Measurements from ENCODE around the gene PWWP2B.

PWWP2B gene

DNA sequence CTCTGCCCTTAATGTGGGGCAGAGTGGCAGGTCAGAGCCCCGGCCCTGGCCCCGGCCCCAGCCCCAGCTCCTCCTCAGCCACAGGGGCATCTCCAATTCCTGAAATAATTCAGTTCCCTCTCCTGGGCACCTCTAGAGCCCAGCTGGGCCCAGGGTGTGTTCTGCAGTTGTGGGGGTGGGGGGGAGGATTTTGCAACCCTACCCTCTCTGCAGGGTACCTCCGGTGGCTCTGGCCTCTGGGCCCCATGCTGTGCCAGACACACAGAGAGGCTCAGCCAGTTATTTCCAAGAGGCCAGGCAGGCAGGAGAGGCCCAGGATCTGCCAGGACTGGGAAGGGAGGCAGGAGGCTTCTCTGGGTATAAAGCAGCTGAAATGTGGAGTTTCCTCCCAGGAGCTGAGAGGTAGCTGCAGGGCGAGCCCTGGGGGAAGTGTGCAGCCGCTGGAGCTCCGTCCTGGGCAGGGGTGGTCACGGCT lies 47.9 kb downstream of the PWWP2B start:
- no peak for DNase-seq (ENCODE audit: low read depth in 2 of 3, low spot score in 1 of 3)

DNA sequence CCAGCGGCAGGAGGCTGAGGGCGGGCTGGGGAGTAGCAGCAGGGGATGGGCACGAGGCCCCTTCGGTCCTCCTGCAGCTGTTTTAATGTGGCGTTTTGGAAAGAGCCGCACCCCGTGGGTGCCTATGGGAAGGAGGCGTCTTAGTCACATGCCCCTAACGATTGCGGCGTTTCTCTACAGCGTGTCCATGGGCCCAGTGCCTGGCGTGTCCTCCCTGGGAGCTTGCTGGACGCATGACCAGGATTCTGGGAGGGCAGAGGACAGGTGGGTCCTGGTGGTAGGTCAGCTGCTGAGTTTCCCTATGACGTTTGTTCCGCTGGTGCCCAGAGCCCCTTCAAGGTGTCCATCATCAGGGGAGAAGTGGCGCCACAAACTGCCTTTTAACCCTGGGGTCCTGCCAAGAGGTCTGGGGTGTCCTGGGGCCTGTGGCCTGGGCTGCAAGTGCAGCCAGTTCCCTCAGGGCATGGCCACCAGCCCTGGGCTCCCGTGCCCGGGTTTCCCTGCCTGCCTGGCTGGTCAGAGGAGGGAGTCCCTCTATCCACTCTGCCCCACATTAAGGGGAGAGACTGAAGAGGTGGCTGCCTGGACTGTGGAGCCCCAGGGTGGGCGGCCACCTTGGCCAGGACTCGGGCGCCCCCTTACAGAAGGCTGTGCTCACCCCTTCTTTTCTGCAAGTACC lies 48.7 kb downstream of the PWWP2B start:
- no peak for DNase-seq (ENCODE audit: low read depth in 2 of 3, low spot score in 1 of 3)

DNA sequence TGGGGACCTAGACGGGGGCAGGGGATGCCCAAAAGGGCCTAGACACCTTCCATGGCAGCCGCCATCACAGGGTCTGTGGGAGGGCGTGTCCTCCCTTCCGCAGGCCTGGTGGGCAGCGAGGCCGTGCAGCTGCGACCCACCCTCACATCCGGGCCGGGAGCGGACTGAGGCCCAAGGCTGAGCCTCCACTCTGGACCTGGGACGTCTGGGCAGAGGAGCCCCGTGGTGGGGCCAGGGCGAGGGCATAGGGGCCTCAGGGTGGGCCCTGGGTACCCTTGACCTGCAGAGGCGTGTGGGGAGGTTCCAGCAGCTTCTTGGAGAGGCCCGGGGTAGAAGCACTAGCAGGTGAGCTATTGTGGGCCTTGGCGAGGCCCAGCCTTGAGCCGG lies 49.2 kb downstream of the PWWP2B start:
- DNase-seq (ENCODE audit: low read depth in 2 of 3, low spot score in 1 of 3): no peak

DNA sequence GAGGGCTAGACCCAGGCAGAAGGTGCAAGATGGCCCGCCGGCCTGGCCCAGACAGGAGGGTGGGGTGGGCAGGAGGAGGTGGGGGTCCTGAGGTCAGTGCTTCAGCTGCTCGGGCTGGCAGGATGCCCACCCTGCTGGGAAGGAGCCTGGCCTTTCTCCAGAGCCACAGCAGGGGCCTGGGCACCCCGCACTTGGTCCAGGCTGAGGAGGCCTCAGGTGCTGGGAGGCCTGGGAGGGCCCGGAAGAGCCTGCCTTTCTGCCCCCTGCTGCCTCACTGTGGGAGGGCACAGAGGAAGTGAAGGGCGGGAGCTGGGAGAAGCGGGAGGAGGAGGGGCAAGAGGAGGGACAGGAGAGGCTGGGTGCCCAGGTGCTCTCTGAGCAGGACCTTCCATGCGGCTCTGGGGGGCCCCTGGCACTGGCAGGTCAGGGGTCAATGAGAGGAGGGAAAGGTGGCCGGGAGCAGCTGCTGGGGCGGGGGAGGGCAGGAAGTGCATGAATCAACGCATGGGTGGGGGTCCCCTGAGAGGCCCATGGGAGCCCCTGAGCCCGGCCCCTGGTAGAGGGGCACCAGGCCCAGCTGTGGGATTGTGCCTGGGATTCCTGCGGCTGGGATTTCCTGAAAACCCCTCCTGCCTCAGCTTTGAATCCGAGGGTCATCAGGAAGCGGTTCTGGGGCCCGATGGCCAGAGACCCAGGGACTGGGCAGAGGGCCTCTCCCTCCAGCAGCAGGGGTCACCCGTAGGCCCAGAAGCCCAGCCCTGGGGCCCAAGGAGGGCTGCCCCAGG lies 49.9 kb downstream of the PWWP2B start:
- peak; percentile 73 to 75 (median 74) for DNase-seq (ENCODE audit: low read depth in 2 of 3, low spot score in 1 of 3)

DNA sequence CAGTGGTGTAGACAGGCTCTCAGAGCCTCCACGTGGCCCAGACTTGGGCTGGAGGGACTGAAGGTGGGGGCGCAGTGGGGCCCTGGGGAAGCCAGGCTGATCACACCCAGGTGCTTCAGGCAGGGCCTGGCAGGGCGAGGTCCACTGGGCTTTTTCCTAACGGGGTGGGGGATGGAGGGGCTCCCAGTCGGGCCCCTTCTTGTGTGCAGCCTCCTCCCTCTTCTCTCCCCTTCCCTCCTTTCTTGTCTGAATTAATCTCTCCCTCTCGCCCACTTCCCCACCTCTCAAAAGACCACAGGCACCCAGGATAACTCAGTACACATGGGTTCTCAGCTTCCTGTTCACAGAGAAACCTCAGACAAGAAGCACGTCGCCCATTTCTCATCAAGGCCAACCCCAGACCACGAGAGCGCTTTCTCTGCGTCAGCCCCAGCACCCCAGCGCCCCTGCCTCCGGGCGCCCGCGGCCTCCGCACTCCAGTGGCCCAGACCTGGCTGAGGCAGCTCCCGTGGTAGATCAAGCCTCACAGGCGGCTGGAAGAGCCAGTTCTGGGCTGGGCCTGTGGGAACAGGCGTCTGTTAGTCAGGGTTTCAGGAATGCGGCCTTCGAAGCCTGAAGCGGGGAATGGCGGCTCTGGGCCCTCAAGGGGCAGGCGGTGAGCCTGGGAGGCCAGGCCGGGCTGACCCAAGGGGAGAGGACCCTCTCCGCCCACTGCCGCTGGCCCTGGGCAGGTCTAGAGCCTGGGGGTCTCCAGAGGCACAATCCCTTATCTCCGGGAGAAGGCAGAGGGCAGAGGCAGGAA lies 50.6 kb downstream of the PWWP2B start:
- peak; percentile 68 to 82 (median 71) for DNase-seq (ENCODE audit: low read depth in 2 of 3, low spot score in 1 of 3)

DNA sequence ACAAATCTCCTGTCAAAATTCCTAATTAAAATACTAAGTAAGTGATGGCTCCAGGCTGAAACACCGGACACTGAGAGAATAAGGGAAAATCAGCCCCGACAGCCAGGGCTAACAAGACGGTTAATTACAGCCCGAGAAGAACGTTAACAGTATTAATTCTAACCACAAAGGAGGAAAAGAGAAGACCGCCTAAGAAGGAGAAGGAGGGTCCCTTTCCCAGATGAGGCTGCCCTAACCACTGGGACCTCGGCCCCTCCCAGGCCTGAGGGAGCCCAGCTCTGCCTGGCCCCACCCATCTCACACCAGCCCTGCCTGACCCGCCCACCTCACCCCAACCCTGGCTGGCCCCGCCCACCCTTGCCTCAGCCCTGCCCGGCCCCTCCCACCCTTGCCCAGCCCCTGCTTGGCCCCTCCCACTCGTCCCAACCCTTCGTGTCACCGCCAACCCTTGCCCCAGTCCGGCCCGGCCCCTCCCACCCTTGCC lies 51.3 kb downstream of the PWWP2B start:
- peak; percentile 46 to 55 (median 50) for DNase-seq (ENCODE audit: low read depth in 2 of 3, low spot score in 1 of 3)

DNA sequence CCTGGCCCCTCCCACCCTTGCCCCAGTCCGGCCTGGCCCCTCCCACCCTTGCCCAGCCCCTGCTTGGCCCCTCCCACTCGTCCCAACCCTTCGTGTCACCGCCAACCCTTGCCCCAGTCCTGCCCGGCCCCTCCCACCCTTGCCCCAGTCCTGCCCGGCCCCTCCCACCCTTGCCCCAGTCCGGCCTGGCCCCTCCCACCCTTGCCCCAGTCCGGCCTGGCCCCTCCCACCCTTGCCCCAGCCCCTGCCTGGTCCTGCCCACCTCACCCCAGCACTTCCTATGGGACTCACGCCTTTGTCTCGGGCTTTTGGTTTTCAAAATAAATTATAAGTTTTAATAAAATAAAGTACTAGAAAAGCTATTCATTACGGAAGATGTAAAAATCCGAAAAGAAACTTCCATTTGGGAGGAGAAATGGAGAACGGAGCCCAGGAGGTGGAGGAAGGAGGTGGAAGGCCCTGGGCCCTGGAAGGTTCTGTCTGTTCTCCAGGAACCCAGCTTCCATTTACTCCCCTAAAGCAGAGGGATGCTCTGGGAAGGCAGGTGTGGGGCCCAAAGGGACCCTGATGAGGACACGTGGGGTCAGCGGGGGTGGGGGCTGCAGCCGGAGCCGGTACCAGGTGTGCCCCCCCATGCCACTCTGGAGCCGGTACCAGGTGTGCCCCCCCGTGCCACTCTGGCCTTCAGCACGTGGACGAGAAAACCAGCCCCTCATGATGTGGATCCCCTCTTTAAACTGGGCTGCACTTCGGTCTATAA lies 52.2 kb downstream of the PWWP2B start:
- no peak for DNase-seq (ENCODE audit: low read depth in 2 of 3, low spot score in 1 of 3)

DNA sequence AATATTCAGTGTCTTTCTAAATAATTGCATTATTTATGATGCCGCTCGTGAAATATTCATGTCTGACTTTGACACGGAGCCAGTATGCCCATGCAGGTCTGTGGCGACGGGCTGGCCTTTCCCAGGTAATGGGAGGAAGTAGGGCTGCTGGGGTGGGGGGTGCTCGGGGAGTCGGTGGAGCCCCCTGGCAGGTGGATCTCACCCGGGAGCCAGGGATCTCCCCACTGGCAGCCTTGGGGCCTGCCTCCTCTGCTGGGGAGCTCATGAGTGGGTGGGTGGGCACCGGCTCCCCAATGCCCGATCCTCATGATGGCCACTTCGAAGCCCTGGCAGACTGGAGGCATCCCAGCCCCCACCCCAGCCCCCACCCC lies 52.8 kb downstream of the PWWP2B start:
- DNase-seq (ENCODE audit: low read depth in 2 of 3, low spot score in 1 of 3): no peak

DNA sequence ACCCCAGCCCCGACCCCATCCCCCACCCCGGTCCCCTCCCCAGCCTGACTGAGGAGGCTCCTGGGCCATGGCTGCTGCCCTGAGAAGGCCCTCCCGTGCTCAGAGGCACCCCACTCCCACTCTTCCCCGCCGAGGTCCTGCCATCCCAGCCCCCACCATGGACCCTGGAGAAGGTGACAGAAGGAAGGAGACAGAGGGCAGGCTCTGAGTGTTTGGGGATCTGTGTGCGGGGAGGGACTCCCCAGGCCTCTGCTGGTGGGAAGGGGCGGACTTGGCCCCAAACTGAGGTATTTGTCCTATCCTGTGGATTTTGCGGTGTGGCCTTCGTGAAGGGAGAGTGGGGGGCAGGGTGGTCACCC lies 53.4 kb downstream of the PWWP2B start:
- no peak for DNase-seq (ENCODE audit: low read depth in 2 of 3, low spot score in 1 of 3)

DNA sequence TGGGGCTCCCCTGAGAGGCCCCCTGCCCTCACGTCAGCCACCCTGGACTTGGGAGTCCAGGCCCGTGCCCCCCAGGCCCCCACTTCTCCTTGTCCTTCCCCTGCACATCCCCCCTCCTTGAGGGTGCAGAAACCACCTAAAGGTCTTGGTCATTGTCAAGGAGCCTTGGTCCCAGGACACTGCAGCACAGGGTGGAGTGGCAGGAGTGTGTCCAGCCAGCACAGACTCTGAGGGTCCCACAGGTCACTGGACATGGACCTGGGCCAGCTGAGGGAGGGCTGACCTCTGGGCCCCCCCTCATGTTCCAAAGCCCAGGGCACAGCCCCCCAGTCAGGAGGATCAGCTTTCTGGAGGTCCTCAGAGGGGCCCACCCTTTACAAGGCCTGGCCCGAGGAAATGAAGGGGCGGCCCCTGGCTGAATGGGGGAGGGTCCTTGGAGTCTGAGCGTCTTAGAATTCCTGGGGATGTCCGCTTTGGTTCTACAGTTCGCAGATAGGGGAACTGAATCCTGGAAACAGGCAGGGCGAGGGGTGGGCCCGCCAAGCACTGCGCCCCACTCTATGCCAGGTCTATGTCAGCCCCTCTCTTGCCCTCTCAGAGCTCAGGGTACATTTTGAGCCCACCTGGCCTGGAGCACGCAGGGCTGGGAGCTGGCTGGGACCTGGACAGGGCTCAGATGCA lies 54.0 kb downstream of the PWWP2B start:
- no peak for DNase-seq (ENCODE audit: low read depth in 2 of 3, low spot score in 1 of 3)

DNA sequence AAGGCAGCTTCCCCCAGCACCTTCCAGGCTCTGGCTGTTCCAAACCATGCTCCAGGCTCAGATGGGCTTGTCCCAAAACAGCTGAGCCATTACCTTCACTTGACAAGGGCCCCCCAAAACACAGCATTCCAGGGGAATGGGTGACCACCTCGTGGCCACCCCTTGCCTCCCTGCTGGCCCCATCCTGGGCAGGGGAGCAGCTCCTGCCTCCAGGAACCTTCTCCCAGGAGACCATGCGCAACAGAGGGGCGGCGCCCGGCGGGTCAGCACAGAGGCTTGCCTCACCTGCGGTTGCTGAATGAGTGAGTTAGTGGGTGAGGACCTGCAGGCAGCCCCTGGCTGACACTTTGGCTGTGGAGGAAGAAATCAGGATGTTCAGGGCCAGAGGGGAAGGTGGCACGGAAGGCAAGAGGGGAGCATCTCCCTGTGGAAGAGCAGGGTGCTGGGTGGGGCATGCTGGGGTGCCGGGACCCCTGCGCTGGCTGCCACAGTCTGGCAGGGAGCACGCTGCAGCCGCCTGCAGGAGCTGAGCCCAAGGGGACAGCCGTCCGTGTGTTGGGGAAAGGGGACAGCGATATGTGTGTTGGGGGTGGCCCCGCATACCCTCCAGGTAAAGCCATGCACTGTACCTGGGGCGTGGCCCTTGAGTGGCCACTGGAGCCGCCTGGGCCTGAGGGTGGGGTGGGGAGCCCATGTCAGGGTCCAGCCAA lies 54.7 kb downstream of the PWWP2B start:
- no peak for DNase-seq (ENCODE audit: low read depth in 2 of 3, low spot score in 1 of 3)

DNA sequence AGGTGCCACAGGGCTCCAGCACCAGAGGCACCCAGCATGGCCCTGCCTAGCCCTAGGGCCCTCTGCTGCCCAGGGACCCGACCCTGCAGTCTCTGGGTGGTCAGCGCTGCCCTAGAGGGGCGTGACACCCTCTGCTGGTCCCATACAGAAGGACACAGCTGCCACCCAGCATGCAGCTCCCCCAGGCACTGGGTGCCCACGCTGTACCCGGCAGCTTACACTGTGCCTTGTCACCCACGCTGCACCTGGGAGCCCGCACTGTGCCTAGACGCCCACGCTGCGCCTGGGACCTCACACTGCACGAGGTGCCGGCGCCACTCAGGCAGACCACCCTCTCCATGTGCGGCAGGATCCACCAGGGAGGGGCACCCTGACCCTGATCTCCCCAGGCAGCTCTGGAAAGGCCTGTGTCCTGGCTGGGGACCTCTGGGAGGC lies 55.2 kb downstream of the PWWP2B start:
- no peak for DNase-seq (ENCODE audit: low read depth in 2 of 3, low spot score in 1 of 3)

DNA sequence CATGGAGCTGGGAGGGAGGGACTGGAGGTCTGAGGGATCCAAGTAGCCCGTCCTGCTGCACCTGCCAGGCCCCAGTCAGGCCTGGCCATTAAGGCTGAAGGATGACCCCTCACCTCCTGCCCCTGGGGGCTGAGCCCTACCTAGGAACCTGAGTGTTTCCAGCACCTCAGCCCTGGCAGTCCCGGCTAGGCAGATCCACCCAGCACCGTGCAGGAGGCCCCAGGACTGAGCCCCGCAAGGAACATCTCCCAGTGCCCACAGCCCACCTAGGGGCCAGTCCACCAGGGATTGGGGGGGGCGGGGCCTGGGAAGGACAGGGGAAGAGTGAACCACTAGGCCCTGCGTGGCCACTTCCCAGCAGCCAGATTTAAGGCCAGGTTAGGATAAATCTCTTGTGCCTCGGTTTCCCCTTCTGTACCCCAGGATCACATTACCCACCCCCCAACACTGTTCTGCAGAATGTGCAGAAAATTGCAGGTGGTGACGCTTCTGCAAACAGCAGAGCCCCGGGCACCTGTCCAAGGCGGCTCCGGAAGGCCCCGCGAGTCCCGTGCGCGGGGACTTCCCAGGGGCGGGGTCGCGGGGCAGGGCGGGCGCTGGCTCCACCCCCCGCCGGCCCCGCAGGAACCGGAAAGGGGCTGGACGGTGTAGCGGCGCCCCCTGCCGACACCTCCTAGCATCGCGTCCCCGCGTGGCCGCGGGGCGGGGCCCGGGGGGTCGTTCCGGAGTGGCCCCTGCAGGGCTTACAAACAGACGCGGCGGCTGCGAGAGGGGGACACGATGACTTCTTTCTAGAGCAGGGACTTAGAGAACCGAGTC lies 55.9 kb downstream of the PWWP2B start:
- peak; percentile 69 to 87 (median 82) for DNase-seq (ENCODE audit: low read depth in 2 of 3, low spot score in 1 of 3)

DNA sequence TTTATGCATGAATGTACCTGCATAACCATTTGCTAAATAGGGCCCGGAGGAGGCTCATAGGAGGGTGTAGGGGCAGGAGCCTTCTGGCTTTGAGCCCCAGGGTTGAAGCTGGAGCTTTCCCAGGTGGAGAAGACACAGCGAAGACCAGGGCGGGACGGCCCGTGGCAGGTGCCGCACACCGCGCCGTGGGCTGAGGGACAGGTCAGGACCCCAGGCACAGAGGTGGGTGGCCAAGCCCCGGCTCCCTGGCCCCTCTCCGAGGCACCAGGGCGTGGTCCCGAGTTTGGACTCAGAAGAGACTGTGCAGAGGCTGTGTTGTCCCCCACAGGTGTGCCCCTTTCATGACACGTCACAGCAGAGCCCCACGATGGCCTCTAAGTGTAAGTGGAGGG lies 56.5 kb downstream of the PWWP2B start:
- DNase-seq (ENCODE audit: low read depth in 2 of 3, low spot score in 1 of 3): no peak

DNA sequence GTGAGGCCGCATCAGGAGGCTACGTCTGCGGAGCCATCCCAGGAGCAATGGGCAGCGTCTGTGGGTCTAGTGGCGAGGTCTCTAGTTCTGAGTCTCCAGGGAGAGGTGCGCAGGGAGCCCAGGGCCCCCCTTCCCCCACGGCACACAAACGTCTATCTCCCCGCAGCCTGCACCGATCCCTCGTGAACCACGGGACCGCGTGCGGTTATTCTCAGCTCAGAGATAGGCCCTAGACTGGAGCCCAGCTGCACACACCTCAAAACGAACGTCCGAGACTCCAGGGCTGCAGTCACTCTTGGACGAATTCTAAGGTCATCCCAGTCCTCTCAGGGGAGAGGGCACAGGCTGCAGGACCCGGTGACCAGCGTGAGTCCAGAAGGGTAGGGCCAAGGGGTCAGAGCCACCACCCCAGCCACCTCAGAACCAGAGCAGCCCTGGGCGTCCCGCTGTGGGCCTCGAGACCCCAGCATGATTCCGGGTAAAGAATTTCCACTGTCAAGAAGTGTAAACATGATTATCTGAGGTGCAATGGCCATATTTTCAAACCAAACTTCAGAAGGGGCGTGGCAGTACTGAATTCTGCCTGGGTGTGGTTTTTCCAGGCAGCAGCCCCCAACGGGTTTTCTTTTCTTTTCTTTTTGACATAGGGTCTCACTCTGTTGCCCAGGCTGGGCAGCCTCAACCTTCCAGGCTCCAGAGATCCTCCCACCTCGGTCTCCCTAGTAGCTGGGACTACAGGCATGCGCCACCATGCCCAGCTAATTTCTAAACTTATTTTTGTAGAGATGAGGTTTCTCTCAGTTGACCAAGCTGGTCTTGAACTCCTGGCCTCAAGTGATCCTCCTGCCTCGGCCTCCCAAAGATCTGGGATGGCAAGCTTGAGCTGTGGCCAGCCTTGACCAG lies 57.5 kb downstream of the PWWP2B start:
- no peak for DNase-seq (ENCODE audit: low read depth in 2 of 3, low spot score in 1 of 3)

DNA sequence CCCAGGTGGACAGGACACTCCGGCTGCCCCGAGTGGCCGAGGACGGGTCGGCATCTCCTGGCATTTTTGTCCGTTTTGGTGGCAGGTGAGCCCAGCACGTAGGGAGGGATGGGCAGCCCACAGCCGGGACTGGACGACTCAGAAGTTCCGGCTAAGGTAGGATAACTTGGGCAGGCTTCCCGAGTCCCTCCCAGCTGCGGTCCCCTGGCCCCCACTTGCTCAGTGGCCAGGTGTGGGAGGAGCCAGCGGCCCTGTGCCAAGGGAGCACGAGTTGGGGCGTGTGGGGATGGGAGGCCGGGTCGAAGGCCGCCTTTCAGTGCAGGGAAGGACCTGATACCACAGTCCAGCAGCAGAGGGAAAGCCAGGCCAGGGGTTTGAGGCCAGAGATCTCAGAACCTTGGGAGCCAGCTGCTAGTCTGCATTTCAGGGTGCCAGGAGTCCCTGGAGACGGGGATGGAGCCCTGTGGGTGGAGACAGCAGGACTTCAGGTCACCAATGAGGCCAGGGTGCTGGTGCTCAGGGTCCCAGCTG lies 58.5 kb downstream of the PWWP2B start:
- no peak for DNase-seq (ENCODE audit: low read depth in 2 of 3, low spot score in 1 of 3)

DNA sequence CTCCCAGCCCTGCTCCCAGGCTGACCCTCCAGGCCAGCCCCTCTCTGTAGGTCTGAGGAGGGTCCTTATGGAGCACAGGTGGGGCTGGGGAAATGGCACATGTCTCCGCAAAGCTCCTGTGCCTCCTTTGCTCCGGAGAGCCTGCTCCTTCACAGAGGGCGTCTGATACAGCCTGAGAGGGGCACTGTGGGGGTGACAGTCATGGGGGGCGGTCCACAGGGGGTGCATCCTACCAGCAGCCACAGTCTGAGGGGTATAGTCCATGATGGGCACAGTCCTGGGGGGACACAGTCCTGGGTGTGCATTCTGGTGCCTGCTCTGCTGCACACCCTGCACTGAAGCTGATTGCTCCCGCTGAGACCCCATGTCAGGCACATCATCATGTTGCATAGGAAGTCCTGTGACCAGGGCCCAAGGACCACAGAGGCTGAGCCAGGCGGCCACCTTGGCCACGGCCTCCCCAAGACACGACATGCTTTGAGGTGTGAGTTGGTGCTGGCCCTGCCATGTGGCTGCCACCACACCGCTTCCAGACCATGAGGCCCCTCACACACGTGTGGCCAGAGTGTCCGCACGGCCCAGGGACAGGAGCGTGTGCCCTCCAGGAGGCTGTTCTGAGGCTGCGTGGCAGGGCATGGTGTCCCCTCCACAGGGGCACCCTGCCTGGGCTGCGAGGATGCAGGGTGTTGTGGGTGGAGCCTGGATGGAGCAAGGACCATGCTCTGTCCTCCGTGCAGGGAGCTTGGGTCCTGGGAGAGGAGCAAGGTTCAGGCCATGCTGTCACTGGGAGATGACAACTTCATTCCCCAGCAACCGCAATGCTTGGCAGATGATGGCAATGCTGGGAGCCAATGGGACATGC lies 59.2 kb downstream of the PWWP2B start:
- DNase-seq (ENCODE audit: low read depth in 2 of 3, low spot score in 1 of 3): no peak

All from stimulated activated CD4-positive, alpha-beta T cell treated with anti-CD3 and anti-CD28 coated beads, Interleukin-12 subunit alpha, Interleukin-12 subunit beta, amount 100 ng/mL, for 48 hours (primary cell).